ENCODE data around the gene LMAN1. TPM values are rescaled to one million over a fixed set of nuclear protein-coding genes. Genes with fewer than 3 reads are reported as not detected.

LMAN1 gene
- total and polyA plus RNA-seq, 2 of the 13 experiments (the other 11 are each of a cell fraction or from before 2014, with no cell fraction given) = 127 to 131 TPM

DNA sequence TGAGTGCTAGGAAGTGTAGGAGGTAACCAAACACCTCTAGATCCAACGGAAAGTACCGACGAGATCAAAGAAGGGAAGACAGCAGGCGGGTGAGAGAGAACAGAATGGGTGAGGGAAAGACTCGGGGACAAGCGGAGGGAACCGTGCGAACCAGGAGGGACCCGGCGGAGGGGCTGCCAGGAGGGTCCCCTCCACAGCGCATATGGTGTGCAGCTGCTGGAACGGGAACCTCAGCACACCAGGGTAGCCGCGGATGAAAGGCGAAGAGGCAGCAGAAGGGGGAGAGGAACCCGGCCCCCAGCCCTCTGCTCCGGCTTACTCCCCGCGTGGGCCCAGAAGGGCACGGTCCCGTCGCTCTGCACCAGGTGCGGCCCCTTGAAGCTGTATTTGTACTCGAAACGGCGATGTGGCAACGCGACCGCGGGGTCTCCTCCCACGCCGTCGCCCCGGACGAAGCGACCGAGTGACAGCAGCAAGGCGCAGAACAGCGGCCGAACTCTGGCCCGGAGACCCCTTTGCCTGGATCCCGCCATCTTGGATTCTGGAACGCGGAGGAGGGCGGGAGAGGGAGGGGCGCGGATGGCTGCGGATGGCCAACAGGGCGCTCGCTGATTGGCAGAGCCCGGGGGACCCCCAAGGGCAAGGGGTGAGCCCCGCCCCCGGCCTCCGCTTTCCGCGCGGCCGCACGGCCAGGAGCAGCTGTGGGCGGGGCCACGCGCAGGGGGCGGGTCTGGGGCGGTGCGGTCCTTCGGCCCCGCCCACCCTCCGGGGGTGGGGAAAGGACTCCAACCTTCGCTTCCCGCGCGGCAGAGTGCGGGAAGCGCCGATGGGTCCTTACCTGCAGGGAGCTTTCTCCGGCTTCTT is at the start of gene LMAN1 (continued):
- TF ChIP-seq ZNF646 (CRISPR knock-in tag; IDR thresholded peaks at IDR 0.05) (no peak), SKI (IDR thresholded peaks at IDR 0.05; ENCODE audit: partially characterized antibody) (no peak), YEATS2 (CRISPR knock-in tag; IDR thresholded peaks at IDR 0.05; ENCODE audit: borderline replicate concordance) (0 out of 2 replicates have a peak, but pooled peaks have one; percentile 19), KAT7 (CRISPR knock-in tag; IDR thresholded peaks at IDR 0.05; ENCODE audit: borderline replicate concordance) (peak; percentile 80; the same call in 1 of the 2 replicates), MED8 (CRISPR knock-in tag; IDR thresholded peaks at IDR 0.05; ENCODE audit: insufficient replicate concordance) (peak; percentile 79), ZNF883 (CRISPR knock-in tag; IDR thresholded peaks at IDR 0.05; ENCODE audit: not compliant biosample characterization) (peak; percentile 84), TFDP1 (CRISPR knock-in tag; IDR thresholded peaks at IDR 0.05; ENCODE audit: borderline replicate concordance) (no peak; the same call in 1 of the 2 replicates), PAX8 (CRISPR knock-in tag; IDR thresholded peaks at IDR 0.05; ENCODE audit: borderline replicate concordance) (no peak), ZNF432 (CRISPR knock-in tag; IDR thresholded peaks at IDR 0.05; ENCODE audit: borderline replicate concordance) (no peak), ZNF557 (CRISPR knock-in tag; IDR thresholded peaks at IDR 0.05) (no peak), RFX3 (CRISPR knock-in tag; IDR thresholded peaks at IDR 0.05) (no peak), ZNF562 (CRISPR knock-in tag; IDR thresholded peaks at IDR 0.05; ENCODE audit: borderline replicate concordance) (no peak), ZNF615 (CRISPR knock-in tag; IDR thresholded peaks at IDR 0.05; ENCODE audit: borderline replicate concordance) (no peak), ZNF205 (CRISPR knock-in tag; IDR thresholded peaks at IDR 0.05) (no peak), ZNF740 (CRISPR knock-in tag; IDR thresholded peaks at IDR 0.05) (no peak)
- TF ChIP-seq, protein P1, sequence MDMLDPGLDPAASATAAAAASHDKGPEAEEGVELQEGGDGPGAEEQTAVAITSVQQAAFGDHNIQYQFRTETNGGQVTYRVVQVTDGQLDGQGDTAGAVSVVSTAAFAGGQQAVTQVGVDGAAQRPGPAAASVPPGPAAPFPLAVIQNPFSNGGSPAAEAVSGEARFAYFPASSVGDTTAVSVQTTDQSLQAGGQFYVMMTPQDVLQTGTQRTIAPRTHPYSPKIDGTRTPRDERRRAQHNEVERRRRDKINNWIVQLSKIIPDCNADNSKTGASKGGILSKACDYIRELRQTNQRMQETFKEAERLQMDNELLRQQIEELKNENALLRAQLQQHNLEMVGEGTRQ (IDR thresholded peaks at IDR 0.05; ENCODE audit: low read depth, low read length) = no peak
- TF ChIP-seq, protein P1 (CRISPR knock-in tag; IDR thresholded peaks at IDR 0.05; ENCODE audit: borderline replicate concordance) = no peak
- TF ChIP-seq, protein P2, sequence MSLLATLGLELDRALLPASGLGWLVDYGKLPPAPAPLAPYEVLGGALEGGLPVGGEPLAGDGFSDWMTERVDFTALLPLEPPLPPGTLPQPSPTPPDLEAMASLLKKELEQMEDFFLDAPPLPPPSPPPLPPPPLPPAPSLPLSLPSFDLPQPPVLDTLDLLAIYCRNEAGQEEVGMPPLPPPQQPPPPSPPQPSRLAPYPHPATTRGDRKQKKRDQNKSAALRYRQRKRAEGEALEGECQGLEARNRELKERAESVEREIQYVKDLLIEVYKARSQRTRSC (CRISPR knock-in tag; IDR thresholded peaks at IDR 0.05; ENCODE audit: low read depth) = no peak
